SH-SY5Y (cell line): ENCODE measurements around the gene CCNJL.

Experiments used
- GATA2 ChIP-seq: IDR thresholded peaks from 2 replicates; pipeline ENCODE4 v1.6.1; 2011; ENCODE audit warnings: mild to moderate bottlenecking, low read depth, low read length
- GATA3 ChIP-seq: IDR thresholded peaks from 2 replicates; pipeline ENCODE4 v1.6.1; 2011; ENCODE audit warnings: low read depth, mild to moderate bottlenecking, low read length, moderate library complexity

DNA sequence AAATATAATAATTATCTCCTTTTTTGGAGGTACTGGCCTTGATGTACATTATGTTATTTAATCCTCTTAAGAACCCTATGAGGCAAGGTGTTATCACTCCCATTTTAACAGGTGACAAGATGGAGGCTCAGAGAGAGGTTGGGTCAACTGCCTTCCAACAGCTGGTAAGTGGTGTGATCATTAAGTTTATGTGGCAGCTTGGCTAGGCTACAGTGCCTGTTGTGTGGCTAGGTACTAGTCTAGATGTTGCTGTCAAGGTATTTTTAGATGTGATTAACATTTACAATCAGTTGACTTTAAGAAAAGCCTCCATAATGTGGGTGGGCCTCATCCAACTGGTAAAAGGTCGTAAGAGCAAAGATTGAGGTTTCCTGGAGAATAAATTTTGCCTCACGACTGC lies 61.5 kb downstream of the CCNJL start:
- no peak for TF ChIP-seq GATA2
- no peak for TF ChIP-seq GATA3
